GM21723 (cell line): ENCODE data around the gene TTLL13.

Experiments
- ATAC-seq: cut with Tn5 transposase; IDR thresholded peaks from one replicate; pipeline ENCODE4 v1.9.1; 2021; ENCODE audit warnings: mild to moderate bottlenecking, moderate library complexity; ENCODE audit not compliant: unreplicated experiment

TTLL13 gene

DNA sequence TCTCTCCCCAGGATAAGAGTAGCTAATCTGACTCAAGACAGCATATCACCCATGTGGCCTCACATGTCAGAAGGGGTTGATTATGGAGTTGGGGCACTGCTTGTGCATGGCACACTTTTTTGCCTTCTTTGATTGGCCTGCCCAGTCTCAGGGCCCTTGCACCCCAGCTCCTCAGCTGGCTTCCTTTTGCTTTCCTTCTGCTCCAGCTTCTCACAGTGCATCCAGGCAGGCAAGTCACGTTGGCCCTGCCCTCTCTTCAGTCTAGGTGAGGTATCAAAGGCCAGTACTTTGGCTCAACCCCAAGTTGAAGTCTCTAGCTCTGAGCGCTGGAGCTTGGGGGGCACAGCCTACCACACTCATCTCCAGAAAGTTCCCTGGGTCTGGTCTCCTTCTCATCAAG lies 58.3 kb downstream of the TTLL13 start:
- ATAC-seq: no peak

DNA sequence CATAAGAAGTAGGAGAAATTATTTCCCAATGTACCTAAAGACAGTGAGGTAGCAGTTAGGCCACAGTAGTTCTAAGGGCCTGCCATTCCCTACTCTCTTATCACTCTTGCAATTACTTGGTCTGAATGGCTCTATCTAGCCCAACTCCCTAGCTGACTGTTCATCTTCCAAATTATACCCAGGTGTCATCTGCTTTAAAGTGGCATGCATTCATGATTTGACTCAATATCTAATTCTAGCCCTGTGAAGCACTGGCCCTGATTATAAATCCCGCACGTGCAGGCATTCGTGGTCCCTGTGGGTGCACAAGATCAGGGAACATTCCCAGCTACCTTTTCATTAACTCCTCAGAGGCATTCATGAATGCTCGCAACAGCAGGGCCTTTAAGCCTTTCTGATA lies 59.7 kb downstream of the TTLL13 start:
- ATAC-seq: no peak
